H1 (cell line): Measurements from ENCODE around the gene SYPL1. TPM values are rescaled to one million over a fixed set of nuclear protein-coding genes. Genes with fewer than 3 reads are reported as not detected.

Experiments used
- CTCF ChIA-PET: fragments of 300-600 bp; sonication (Branson Sonifier 250); formaldehyde crosslinking; loops from one replicate; lab custom pipeline; 2021; ENCODE audit not compliant: partially characterized antibody; lab: Charles Lee
- POLR2A ChIA-PET: fragments of 300-600 bp; sonication (Branson Sonifier 250); formaldehyde crosslinking; loops from one replicate; lab custom pipeline; 2021; ENCODE audit warnings: inconsistent platforms; ENCODE audit not compliant: partially characterized antibody; lab: Charles Lee
- DNase-seq, 2 experiments: peaks; one replicate each; pipeline versions ENCODE4 v3.0.0 to v3.0.0-alpha.2; 2010 to 2022; ENCODE audit warnings: low spot score in 2 of 2, low read depth in 1 of 2, mixed read lengths in 1 of 2
- FAIRE-seq: peaks from 2 replicates; lab custom pipeline; 2011; peaks lifted over from hg19 to GRCh38; lab: Jason Lieb, UNC
- H2AFZ ChIP-seq: 2 replicates; pipeline ENCODE4 v1.8.1; 2012; ENCODE audit warnings: low read length, inconsistent platforms
- H2AK5ac ChIP-seq: 2 replicates; pipeline ENCODE4 v1.6.1; 2013; ENCODE audit warnings: low read depth, low read length
- H2BK120ac ChIP-seq: replicated peaks from 2 replicates; pipeline ENCODE3; 2013; ENCODE audit warnings: low read depth, low read length, inconsistent platforms
- H2BK12ac ChIP-seq: 2 replicates; pipeline ENCODE4 v1.6.1; 2013; ENCODE audit warnings: low read depth, low read length
- H2BK15ac ChIP-seq: 2 replicates; pipeline ENCODE4 v1.6.1; 2013; ENCODE audit warnings: low read length
- H2BK20ac ChIP-seq: 2 replicates; pipeline ENCODE4 v1.6.1; 2013; ENCODE audit warnings: low read length
- H2BK5ac ChIP-seq: 2 replicates; pipeline ENCODE4 v1.6.1; 2013; ENCODE audit warnings: low read depth, low read length
- H3K14ac ChIP-seq: 2 replicates; pipeline ENCODE4 v1.6.1; 2013; ENCODE audit warnings: inconsistent platforms; ENCODE audit not compliant: insufficient read length
- H3K18ac ChIP-seq: 2 replicates; pipeline ENCODE4 v1.6.1; 2013; ENCODE audit warnings: low read length; ENCODE audit errors: extremely low read depth
- H3K23ac ChIP-seq: 2 replicates; pipeline ENCODE4 v1.6.1; 2013; ENCODE audit warnings: inconsistent platforms; ENCODE audit not compliant: insufficient read length
- H3K23me2 ChIP-seq: 2 replicates; pipeline ENCODE4 v1.6.1; 2013; ENCODE audit warnings: low read depth, low read length
- H3K27ac ChIP-seq: 2 replicates; pipeline ENCODE4 v1.6.1; 2011; ENCODE audit warnings: low read depth, low read length, inconsistent platforms
- H3K27me3 ChIP-seq, 4 experiments: replicated peaks in 1 of 4; 1 replicate in 1 of 4; 2 replicates in 3 of 4; pipeline versions ENCODE4 v1.6.1 to v1.8.1; 2011 to 2013; ENCODE audit warnings: low read length in 3 of 4, mild to moderate bottlenecking in 3 of 4, inconsistent platforms in 2 of 4, mixed read lengths in 2 of 4, moderate library complexity in 1 of 4; ENCODE audit not compliant: control insufficient read depth in 3 of 4, insufficient read depth in 3 of 4; ENCODE audit errors: extremely low read depth in 1 of 4
- H3K36me3 ChIP-seq, 4 experiments: 2 replicates each; pipeline versions ENCODE4 v1.6.1 to v1.8.1; 2011 to 2013; ENCODE audit warnings: mild to moderate bottlenecking in 4 of 4, low read length in 3 of 4, moderate library complexity in 2 of 4, control low read depth in 1 of 4, inconsistent platforms in 1 of 4; ENCODE audit not compliant: insufficient read depth in 4 of 4, control insufficient read depth in 2 of 4
- H3K4ac ChIP-seq: replicated peaks from 2 replicates; pipeline ENCODE3; 2013; ENCODE audit warnings: low read length, low read depth, mixed read lengths, inconsistent platforms; ENCODE audit not compliant: insufficient read length
- H3K4me1 ChIP-seq, 4 experiments: replicated peaks in 1 of 4; 1 replicate in 1 of 4; 2 replicates in 3 of 4; pipeline versions ENCODE4 v1.6.1 to v1.8.1; 2011 to 2013; ENCODE audit warnings: low read length in 3 of 4, inconsistent platforms in 2 of 4, mixed read lengths in 1 of 4; ENCODE audit not compliant: insufficient read depth in 4 of 4, control insufficient read depth in 3 of 4
- H3K4me2 ChIP-seq, 2 experiments: 2 replicates each; pipeline versions ENCODE4 v1.6.1 to v1.8.1; 2011 to 2013; ENCODE audit warnings: low read depth in 2 of 2, low read length in 2 of 2, control low read depth in 1 of 2, inconsistent platforms in 1 of 2, mild to moderate bottlenecking in 1 of 2; ENCODE audit not compliant: insufficient read depth in 1 of 2
- H3K4me3 ChIP-seq, 4 experiments: fragments of 200-600, 300-600 bp in 1 of 4; sonication (generic), shearing (Covaris generic), sonication (Bioruptor Twin) in 1 of 4; 2 replicates each; pipeline versions ENCODE4 v1.5.1 to v1.8.1; 2011 to 2016; ENCODE audit warnings: low read length in 4 of 4, low read depth in 3 of 4, control low read depth in 2 of 4, inconsistent platforms in 2 of 4, mild to moderate bottlenecking in 2 of 4, mixed read lengths in 1 of 4, moderate library complexity in 1 of 4; ENCODE audit not compliant: insufficient read depth in 2 of 4; ENCODE audit errors: extremely low read depth in 1 of 4
- H3K56ac ChIP-seq: replicated peaks from 2 replicates; pipeline ENCODE3; 2013; ENCODE audit warnings: low read depth, mild to moderate bottlenecking, mixed read lengths, low read length, inconsistent platforms; ENCODE audit not compliant: insufficient read length
- H3K79me1 ChIP-seq: 2 replicates; pipeline ENCODE4 v1.6.1; 2013; ENCODE audit warnings: low read depth, low read length, control low read depth
- H3K79me2 ChIP-seq, 2 experiments: 2 replicates each; pipeline versions ENCODE4 v1.6.1 to v1.8.1; 2012 to 2013; ENCODE audit warnings: low read length in 2 of 2, mild to moderate bottlenecking in 2 of 2, inconsistent platforms in 1 of 2; ENCODE audit not compliant: insufficient read depth in 2 of 2, control insufficient read depth in 1 of 2
- H3K9ac ChIP-seq, 4 experiments: replicated peaks in 1 of 4; 1 replicate in 1 of 4; 2 replicates in 3 of 4; pipeline versions ENCODE4 v1.6.1 to v1.8.1; 2011 to 2013; ENCODE audit warnings: low read depth in 3 of 4, low read length in 3 of 4, control low read depth in 2 of 4, mild to moderate bottlenecking in 2 of 4, moderate library complexity in 2 of 4, inconsistent platforms in 1 of 4; ENCODE audit errors: extremely low read depth in 1 of 4
- H3K9me3 ChIP-seq, 2 experiments: 2 replicates each; pipeline versions ENCODE4 v1.6.1 to v1.8.1; 2012 to 2013; ENCODE audit warnings: mild to moderate bottlenecking in 2 of 2, moderate library complexity in 2 of 2, control low read depth in 1 of 2, inconsistent platforms in 1 of 2, low read depth in 1 of 2, low read length in 1 of 2, mixed read lengths in 1 of 2; ENCODE audit not compliant: insufficient read depth in 2 of 2
- H4K20me1 ChIP-seq, 2 experiments: replicated peaks in 1 of 2; 2 replicates each; pipeline versions ENCODE3 to v1.8.1; 2011 to 2013; ENCODE audit warnings: inconsistent platforms in 2 of 2, low read length in 2 of 2, mild to moderate bottlenecking in 1 of 2; ENCODE audit not compliant: insufficient read depth in 2 of 2, control insufficient read depth in 1 of 2
- H4K5ac ChIP-seq: 2 replicates; pipeline ENCODE4 v1.6.1; 2013; ENCODE audit warnings: low read length, low read depth, mixed read lengths, inconsistent platforms; ENCODE audit not compliant: insufficient read length
- H4K8ac ChIP-seq: 2 replicates; pipeline ENCODE4 v1.8.0; 2013; ENCODE audit warnings: mild to moderate bottlenecking, moderate library complexity, low read length, inconsistent platforms; ENCODE audit not compliant: insufficient read depth; ENCODE audit errors: extremely low read depth
- H4K91ac ChIP-seq: replicated peaks from 2 replicates; pipeline ENCODE3; 2013; ENCODE audit warnings: low read length, mixed read lengths, inconsistent platforms; ENCODE audit not compliant: insufficient read length
- CHD1 ChIP-seq: IDR thresholded peaks from 2 replicates; pipeline ENCODE4 v1.6.1; 2012; ENCODE audit warnings: low read depth, low read length, improper control_type of control experiment
- CTBP2 ChIP-seq: IDR thresholded peaks from 2 replicates; pipeline ENCODE4 v1.7.0; 2011; ENCODE audit warnings: borderline replicate concordance, mild to moderate bottlenecking, moderate library complexity, mixed read lengths, low read length; ENCODE audit not compliant: insufficient read depth, insufficient read length
- FOSL1 ChIP-seq: IDR thresholded peaks from 2 replicates; pipeline ENCODE4 v1.6.1; 2011; ENCODE audit warnings: mild to moderate bottlenecking, low read depth, low read length, moderate library complexity; ENCODE audit not compliant: insufficient read depth
- GABPA ChIP-seq: IDR thresholded peaks from 2 replicates; pipeline ENCODE4 v1.6.1; 2011; ENCODE audit warnings: mild to moderate bottlenecking, low read length, moderate library complexity, borderline replicate concordance; ENCODE audit not compliant: insufficient read depth
- JUND ChIP-seq: IDR thresholded peaks from 2 replicates; pipeline ENCODE4 v1.6.1; 2011; ENCODE audit warnings: mild to moderate bottlenecking, improper control_type of control experiment, low read length
- POLR2A ChIP-seq, 2 experiments: IDR thresholded peaks; 1 replicate in 1 of 2; 2 replicates in 1 of 2; pipeline ENCODE4 v1.6.1; 2011; ENCODE audit warnings: low read depth in 2 of 2, low read length in 2 of 2, mild to moderate bottlenecking in 2 of 2; ENCODE audit errors: control extremely low read depth in 1 of 2
- SIN3A ChIP-seq, 2 experiments: IDR thresholded peaks in 1 of 2; conservative IDR thresholded peaks in 1 of 2; 2 replicates each; pipeline ENCODE4 v1.6.1; 2011 to 2012; ENCODE audit warnings: low read length in 2 of 2, improper control_type of control experiment in 1 of 2, low read depth in 1 of 2, mild to moderate bottlenecking in 1 of 2
- YY1 ChIP-seq: IDR thresholded peaks from 2 replicates; pipeline ENCODE4 v1.6.1; 2011; ENCODE audit warnings: low read depth, mild to moderate bottlenecking, low read length
- WGBS, 2 experiments: shearing (Covaris generic) in 1 of 2; methylation state at CpG; one replicate each; pipeline versions ENCODE4 v1.1.6 to v1.1.7; 2013 to 2015; ENCODE audit warnings: low lambda C conversion rate in 2 of 2, mixed read lengths in 2 of 2, inconsistent platforms in 1 of 2, low coverage in 1 of 2, missing lambda C conversion rate in 1 of 2; ENCODE audit not compliant: insufficient replicate concordance in 2 of 2, insufficient coverage in 1 of 2, insufficient read length in 1 of 2; ENCODE audit errors: extremely low coverage in 1 of 2, missing lambda C conversion rate in 1 of 2; 5-methylcytosine and 5-hydroxymethylcytosine counted together
- polyA plus RNA-seq, 7 experiments: library from polyadenylated mRNA; depleted of rRNA in 3 of 7; stranded (reverse) in 5 of 7; unstranded in 2 of 7; fragments of >200 nt in 5 of 7; fragments of 200-250 nt in 2 of 7; gene quantifications; 1 replicate in 5 of 7; 2 replicates in 1 of 7; 4 replicates in 1 of 7; pipeline versions ENCODE4 v1.2.1 to v1.2.3, GENCODE V29; 2011 to 2013; ENCODE audit warnings: missing spikeins in 2 of 7, mixed read lengths in 2 of 7
- total RNA-seq: library from RNA; stranded (reverse); fragmentation: NEBNext Ultra II Directional; extraction: Animal tissue kit (Norgen Biotek cat#: 25700); gene quantifications from 2 replicates; pipeline ENCODE4 v1.2.1, GENCODE V29; 2021

The SYPL1 gene
- total and polyA plus RNA-seq, 2 of the 8 experiments (the other 6 are each of a cell fraction or from before 2014, with no cell fraction given) = 44.9 to 57.7 TPM

GRCh38 chr7:106139265-106140251 lies 27.4 kb upstream of the SYPL1 start:
- Histone ChIP-seq H3K4me2 (0 out of 4 replicates have a peak overlapping the region, but pooled peaks of 1 of the 2 experiments have one; percentile 4), H2BK5ac (no peak overlapping the region), H3K79me1 (no peaks in the 10 kb centered on the region), H3K4me3 (no peak overlapping the region), H3K56ac (no peak overlapping the region), H3K9ac (no peak overlapping the region), H2BK15ac (no peak overlapping the region), H4K5ac (no peak overlapping the region), H2BK20ac (no peak overlapping the region), H3K18ac (no peak overlapping the region), H3K14ac (no peak overlapping the region), H3K4me1 (peaks cover 0 to 4% (median 1%) of the 10 kb centered on the region in 4 experiments; a peak in 2 of 7 replicates), H4K8ac (no peak overlapping the region), H3K27me3 (no peaks in the 10 kb centered on the region), H2AFZ (no peak overlapping the region), H2AK5ac (no peak overlapping the region), H2BK12ac (no peak overlapping the region), H2BK120ac (no peak overlapping the region), H3K36me3 (no peaks in the 10 kb centered on the region), H3K23ac (no peak overlapping the region), H3K4ac (no peak overlapping the region), H3K79me2 (no peaks in the 10 kb centered on the region), H4K91ac (no peak overlapping the region), H3K9me3 (no peaks in the 10 kb centered on the region), H3K23me2 (no peaks in the 10 kb centered on the region), H4K20me1 (no peaks in the 10 kb centered on the region), H3K27ac (no peak overlapping the region; the same call in 1 of the 2 replicates)
- 78% methylated on average over 8 of the region's 8 CpGs; no CpG with 5 or more reads in 1 of the 2 experiments for WGBS, 2 experiments
- TF ChIP-seq FOSL1 (no peak), JUND (no peak), GABPA (no peak), SIN3A (conservative IDR thresholded peaks at IDR 0.05 in 1 of 2, IDR thresholded peaks at IDR 0.05 in 1 of 2; ENCODE audit: low read depth in 1 of 2, low read length in 2 of 2) (no peak), YY1 (no peak), CHD1 (no peak), CTBP2 (no peak), POLR2A (IDR thresholded peaks at IDR 0.05; ENCODE audit: control extremely low read depth in 1 of 2, low read depth in 2 of 2, low read length in 2 of 2) (peak in 1 of 2 experiments; percentile 37; a peak in 1 of 3 replicates)
- DNase-seq = no peak
- no peak for FAIRE-seq
- POLR2A ChIA-PET = interaction anchor here (1.1 to 1.2 kb wide), 2 partner anchors 14 to 27 kb away, joined by 3 to 5 read pairs; partner anchors contain the start of gene SYPL1
- CTCF ChIA-PET = interaction anchor here (0.6 to 2.6 kb wide), 4 partner anchors 15 to 251 kb away, joined by 3 to 16 read pairs (median 6); no protein-coding TSS in a partner anchor
